ENCODE measurements around the gene RNF180.
"Not testable (repeated sequence)": the region's sequence is repeated elsewhere in the genome, so short reads cannot be mapped to it uniquely, and the experiment has no call there.

Gene RNF180

GRCh38 chr5:64213011-64213410 is 47.4 kb downstream of the RNF180 start:
- DNase-seq (ENCODE audit: low read depth): no peak
- TF ChIP-seq CTCF (IDR thresholded peaks at IDR 0.05; ENCODE audit: insufficient read depth, low read depth, low read length, missing control alignments): no peak
- H3K4me3 ChIP-seq (ENCODE audit: low read depth, low read length): no peak overlapping the region

GRCh38 chr5:64213531-64213930 is 47.9 kb downstream of the RNF180 start:
- DNase-seq (ENCODE audit: low read depth): no peak
- TF ChIP-seq CTCF (IDR thresholded peaks at IDR 0.05; ENCODE audit: insufficient read depth, low read depth, low read length, missing control alignments): no peak
- H3K4me3 ChIP-seq (ENCODE audit: low read depth, low read length): no peak overlapping the region

- TF ChIP-seq CTCF (IDR thresholded peaks at IDR 0.05; ENCODE audit: insufficient read depth, low read depth, low read length, missing control alignments): no peak
- no peak overlapping the region for H3K4me3 ChIP-seq (ENCODE audit: low read depth, low read length)
- DNase-seq (ENCODE audit: low read depth): no peak
These were observed 48.5 kb downstream of the RNF180 start for GRCh38 chr5:64214132-64214531.

- TF ChIP-seq CTCF (IDR thresholded peaks at IDR 0.05; ENCODE audit: insufficient read depth, low read depth, low read length, missing control alignments): no peak
- DNase-seq (ENCODE audit: low read depth): no peak
- no peak overlapping the region for H3K4me3 ChIP-seq (ENCODE audit: low read depth, low read length)
These were observed 56.3 kb downstream of the RNF180 start for GRCh38 chr5:64221911-64222310.

GRCh38 chr5:64225286-64225981 is 59.8 kb downstream of the RNF180 start:
- DNase-seq (ENCODE audit: low read depth); H3K4me3 ChIP-seq (ENCODE audit: low read depth, low read length): not testable (repeated sequence)

GRCh38 chr5:64227131-64227537 is 61.5 kb downstream of the RNF180 start:
- not testable (repeated sequence) for DNase-seq (ENCODE audit: low read depth); H3K4me3 ChIP-seq (ENCODE audit: low read depth, low read length)

- H3K4me3 ChIP-seq (ENCODE audit: low read depth, low read length): no peak overlapping the region
- TF ChIP-seq CTCF (IDR thresholded peaks at IDR 0.05; ENCODE audit: insufficient read depth, low read depth, low read length, missing control alignments): peak; percentile 45
- peak; percentile 23 for DNase-seq (ENCODE audit: low read depth)
These were observed 63.6 kb downstream of the RNF180 start for GRCh38 chr5:64229163-64229774.

- no peak for TF ChIP-seq CTCF (IDR thresholded peaks at IDR 0.05; ENCODE audit: insufficient read depth, low read depth, low read length, missing control alignments)
- no peak overlapping the region for H3K4me3 ChIP-seq (ENCODE audit: low read depth, low read length)
- DNase-seq (ENCODE audit: low read depth): no peak
These were observed 95.1 kb downstream of the RNF180 start for GRCh38 chr5:64260756-64261155.

Data from GM12865 (cell line).